Measurements from ENCODE around the gene IFT172. TPM values are rescaled to one million over a fixed set of nuclear protein-coding genes. Genes with fewer than 3 reads are reported as not detected.
A peak's percentile ranks its signal among the peaks of the same experiment; 100 is the strongest.

Gene IFT172
- total RNA-seq, 4 donors from 2014 or later = 3.1 to 16.8 (median 8.6) TPM

DNA sequence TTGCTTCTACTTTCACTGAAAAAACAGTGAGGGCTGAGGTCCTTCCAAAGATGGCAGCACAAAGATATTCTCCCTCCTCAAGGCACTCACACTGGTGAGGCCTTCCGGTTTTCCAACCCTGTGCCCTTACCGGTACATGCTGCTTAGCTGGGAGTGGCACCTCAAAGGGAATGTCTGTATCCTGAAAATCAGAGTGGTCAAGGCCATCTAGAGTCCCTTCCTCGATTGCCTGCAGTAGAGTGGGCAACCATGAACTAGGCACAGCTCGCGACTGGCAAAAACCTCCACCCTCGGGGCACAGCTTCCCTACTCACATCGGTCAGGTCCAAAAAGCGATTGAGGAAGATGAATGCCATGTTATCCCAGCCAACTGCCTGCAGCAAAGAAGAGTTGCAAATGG, 43.9 kb downstream of the IFT172 start:
- intact Hi-C loops (cut with DNase I; ENCODE audit: low total_unique reads) (no loop called here), in situ Hi-C loops (cut with MboI; ENCODE audit: low sequenced_read_pairs in 4 of 4) (no loop called here)
- Histone ChIP-seq H3K4me3 (no peak overlapping the region), H3K4me1 (peaks cover 4 to 5% of the 10 kb centered on the region in 2 donors), H3K27ac (no peak overlapping the region), H3K27me3 (no peaks in the 10 kb centered on the region), H3K36me3 (peaks cover 0 to 47% of the 10 kb centered on the region in 2 donors), H3K9me3 (no peaks in the 10 kb centered on the region)
- ATAC-seq = no peak
- TF ChIP-seq CTCF (IDR thresholded peaks at IDR 0.05 in 4 of 5, conservative IDR thresholded peaks at IDR 0.05 in 1 of 5) (no peak), POLR2A (IDR thresholded peaks at IDR 0.05) (no peak)
- no peak for DNase-seq

DNA sequence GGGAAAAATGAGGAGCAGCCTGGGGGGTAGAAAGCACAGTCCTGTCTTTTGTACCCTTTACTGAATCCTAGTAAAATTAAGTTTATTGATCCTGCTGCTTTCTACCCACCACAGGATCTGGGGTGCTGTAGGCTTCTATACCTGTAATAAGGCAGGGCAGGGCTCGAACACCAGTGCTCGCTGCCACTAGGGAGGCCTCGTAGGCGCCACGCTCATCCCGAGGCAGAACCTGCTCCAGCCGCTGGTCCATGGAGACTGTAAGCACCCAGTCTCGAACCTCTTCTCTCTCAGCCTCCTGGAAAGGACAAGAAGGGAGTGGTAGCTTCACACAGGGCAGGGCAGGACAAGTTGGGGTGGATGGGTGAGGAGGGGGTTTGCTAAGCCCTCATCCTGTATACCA, 44.4 kb downstream of the IFT172 start:
- Histone ChIP-seq H3K36me3 (peaks cover 0 to 50% of the 10 kb centered on the region in 2 donors), H3K27me3 (no peaks in the 10 kb centered on the region), H3K4me1 (peaks cover 4 to 5% of the 10 kb centered on the region in 2 donors), H3K27ac (no peak overlapping the region), H3K9me3 (no peaks in the 10 kb centered on the region), H3K4me3 (no peak overlapping the region)
- no peak for ATAC-seq
- DNase-seq = no peak
- intact Hi-C loops (cut with DNase I; ENCODE audit: low total_unique reads) = no loop called here
- in situ Hi-C loops (cut with MboI; ENCODE audit: low sequenced_read_pairs in 4 of 4) = no loop called here
- TF ChIP-seq CTCF (IDR thresholded peaks at IDR 0.05 in 4 of 5, conservative IDR thresholded peaks at IDR 0.05 in 1 of 5) (no peak), POLR2A (IDR thresholded peaks at IDR 0.05) (no peak)

DNA sequence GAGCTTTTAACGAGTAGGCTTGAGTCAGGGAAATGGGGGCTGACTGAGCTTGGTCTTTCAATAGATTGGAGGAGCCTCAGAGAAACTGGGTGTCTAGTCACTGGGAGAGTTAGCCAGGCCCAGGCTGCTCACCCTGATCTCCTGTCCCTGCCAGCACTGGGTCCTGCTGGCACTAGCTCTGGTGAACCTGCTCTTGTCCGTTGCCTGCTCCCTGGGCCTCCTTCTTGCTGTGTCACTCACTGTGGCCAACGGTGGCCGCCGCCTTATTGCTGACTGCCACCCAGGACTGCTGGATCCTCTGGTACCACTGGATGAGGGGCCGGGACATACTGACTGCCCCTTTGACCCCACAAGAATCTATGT, 46.6 kb downstream of the IFT172 start:
- TF ChIP-seq CTCF (IDR thresholded peaks at IDR 0.05 in 4 of 5, conservative IDR thresholded peaks at IDR 0.05 in 1 of 5) (no peak), POLR2A (IDR thresholded peaks at IDR 0.05) (no peak)
- no peaks in the 10 kb centered on the region for H3K27me3 ChIP-seq
- H3K27ac ChIP-seq = peak overlapping the region; percentile 44 to 85 (median 64)
- H3K9me3 ChIP-seq = no peaks in the 10 kb centered on the region
- H3K4me1 ChIP-seq = peaks cover 4 to 5% of the 10 kb centered on the region in 2 donors
- peaks cover 0 to 50% of the 10 kb centered on the region in 2 donors for H3K36me3 ChIP-seq
- intact Hi-C loops (cut with DNase I; ENCODE audit: low total_unique reads) = no loop called here
- in situ Hi-C loops (cut with MboI; ENCODE audit: low sequenced_read_pairs in 4 of 4) = no loop called here
- no peak overlapping the region for H3K4me3 ChIP-seq
- ATAC-seq (peak; percentile 64 to 84), DNase-seq (peak; percentile 9 to 75)

GRCh38 chr2:27441958-27442919, 47.3 kb downstream of the IFT172 start, which contains the start of gene KRTCAP3:
KRTCAP3 (plus strand) TSS chr2:27442381; CDS start chr2:27442413, 32 bp downstream.
- DNase-seq (no peak), ATAC-seq (peak; percentile 44 to 45)
- in situ Hi-C loops (cut with MboI; ENCODE audit: low sequenced_read_pairs in 4 of 4) (no loop called here), intact Hi-C loops (cut with DNase I; ENCODE audit: low total_unique reads) (no loop called here)
- Histone ChIP-seq H3K4me1 (peaks cover 4 to 5% of the 10 kb centered on the region in 2 donors), H3K36me3 (peaks cover 0 to 50% of the 10 kb centered on the region in 2 donors), H3K4me3 (peak within 1 kb of the TSS in 2 of 4 donors; percentile 22 to 33), H3K9me3 (no peaks in the 10 kb centered on the region), H3K27me3 (no peaks in the 10 kb centered on the region), H3K27ac (peak within 1 kb of the TSS; percentile 44 to 85 (median 64))
- TF ChIP-seq CTCF (IDR thresholded peaks at IDR 0.05 in 4 of 5, conservative IDR thresholded peaks at IDR 0.05 in 1 of 5) = no peak
- no peak for TF ChIP-seq POLR2A (IDR thresholded peaks at IDR 0.05)
